HepG2 (cell line): ENCODE results near the gene EDEM3. TPM values are rescaled to one million over a fixed set of nuclear protein-coding genes. Genes with fewer than 3 reads are reported as not detected.

ENCODE experiments used
- ATAC-seq: fragments of 200-7000 bp; cut with Tn5 transposase; 3 replicates; pipeline ENCODE4 v1.9.1; 2020; ENCODE audit warnings: mild to moderate bottlenecking, moderate library complexity
- BruUV-seq: library from RNA; stranded (reverse); fragments of 400-500 nt; replicated peaks from 2 replicates; lab custom pipeline; 2021; lab: Mats Ljungman, UMichigan
- CTCF ChIA-PET: fragments of 300-600 bp; formaldehyde crosslinking; extraction: SDS; loops from one replicate; lab custom pipeline; 2021; ENCODE audit warnings: low total read pairs, inconsistent platforms, low intra/inter-chr PET ratio; lab: Yijun Ruan, JAX
- POLR2A ChIA-PET: fragments of 350-600 bp; sonication (Branson Sonifier 250); formaldehyde crosslinking; loops from one replicate; lab custom pipeline; 2020; ENCODE audit warnings: antibody characterized with exemption, inconsistent platforms; lab: Yijun Ruan, JAX
- DNase-seq: peaks from one replicate; pipeline ENCODE4 v3.0.0-alpha.2; 2015; ENCODE audit warnings: low spot score
- FAIRE-seq: peaks from 3 replicates; lab custom pipeline; 2011; peaks lifted over from hg19 to GRCh38; lab: Jason Lieb, UNC
- H2AFZ ChIP-seq: one replicate; pipeline ENCODE4 v1.6.1; 2011; ENCODE audit warnings: low read length, inconsistent platforms
- H3K27ac ChIP-seq: fragments of 300-600 bp; 3 replicates; pipeline ENCODE4 v1.8.0; 2011; ENCODE audit warnings: mixed run types, mild to moderate bottlenecking, mixed read lengths, low read length, inconsistent platforms; ENCODE audit not compliant: insufficient read depth; ENCODE audit errors: extremely low read length
- H3K27me3 ChIP-seq, 2 experiments: fragments of 200-600 bp in 1 of 2; 2 replicates in 1 of 2; 3 replicates in 1 of 2; pipeline versions ENCODE4 v1.6.0 to v1.8.0; 2011; ENCODE audit warnings: low read length in 2 of 2, mild to moderate bottlenecking in 2 of 2, moderate library complexity in 2 of 2, inconsistent platforms in 1 of 2; ENCODE audit not compliant: insufficient read depth in 2 of 2, control insufficient read depth in 1 of 2
- H3K36me3 ChIP-seq, 2 experiments: fragments of 200-600 bp in 1 of 2; replicated peaks in 1 of 2; 2 replicates in 1 of 2; 3 replicates in 1 of 2; pipeline versions ENCODE4 v1.5.1 to v1.8.0; 2011; ENCODE audit warnings: low read length in 2 of 2, inconsistent platforms in 1 of 2; ENCODE audit not compliant: insufficient read depth in 2 of 2, control insufficient read depth in 1 of 2
- H3K4me1 ChIP-seq: 2 replicates; pipeline ENCODE4 v1.5.1; 2012; ENCODE audit warnings: low read length, inconsistent platforms; ENCODE audit not compliant: insufficient read depth
- H3K4me2 ChIP-seq: 2 replicates; pipeline ENCODE4 v1.6.0; 2011; ENCODE audit warnings: low read depth, low read length, inconsistent platforms
- H3K4me3 ChIP-seq, 3 experiments: fragments of 200-600 bp in 1 of 3; sonication (generic), shearing (Covaris generic) in 1 of 3; replicated peaks in 1 of 3; 2 replicates each; pipeline ENCODE4 v1.5.1; 2011 to 2016; ENCODE audit warnings: low read length in 3 of 3, inconsistent platforms in 2 of 3, low read depth in 2 of 3, mild to moderate bottlenecking in 2 of 3, control low read depth in 1 of 3, mixed read lengths in 1 of 3; ENCODE audit not compliant: insufficient read depth in 1 of 3
- H3K79me2 ChIP-seq: one replicate; pipeline ENCODE4 v1.6.1; 2011; ENCODE audit warnings: low read length, inconsistent platforms; ENCODE audit not compliant: insufficient read depth
- H3K9ac ChIP-seq: 2 replicates; pipeline ENCODE4 v1.6.0; 2011; ENCODE audit warnings: mild to moderate bottlenecking, low read depth, low read length, inconsistent platforms; ENCODE audit not compliant: insufficient read depth
- H3K9me3 ChIP-seq: 2 replicates; pipeline ENCODE4 v1.5.1; 2012; ENCODE audit warnings: mild to moderate bottlenecking, low read length
- H4K20me1 ChIP-seq: 2 replicates; pipeline ENCODE4 v1.6.0; 2011; ENCODE audit warnings: inconsistent platforms, mild to moderate bottlenecking, low read length, moderate library complexity; ENCODE audit not compliant: insufficient read depth
- ATAD3A ChIP-seq: sonication (generic); formaldehyde crosslinking; IDR thresholded peaks from 2 replicates; pipeline ENCODE4 v1.4.0; 2020; ENCODE audit warnings: missing genetic modification reagents
- ATM ChIP-seq: fragments of 450-650 bp; IDR thresholded peaks from 2 replicates; pipeline ENCODE4 v1.7.1; 2017; ENCODE audit warnings: mild to moderate bottlenecking, borderline replicate concordance
- EP300 ChIP-seq, 3 experiments: sonication (generic) in 1 of 3; formaldehyde crosslinking in 1 of 3; IDR thresholded peaks; 2 replicates each; pipeline versions ENCODE4 v1.5.1 to v1.6.1; 2011 to 2020; ENCODE audit warnings: low read depth in 2 of 3, low read length in 2 of 3, borderline replicate concordance in 1 of 3, improper control_type of control experiment in 1 of 3, mild to moderate bottlenecking in 1 of 3, missing genetic modification reagents in 1 of 3, moderate library complexity in 1 of 3
- GABPA ChIP-seq, 2 experiments: IDR thresholded peaks; 2 replicates each; pipeline ENCODE4 v1.6.1; 2011 to 2016; ENCODE audit warnings: low read depth in 2 of 2, low read length in 1 of 2, missing biosample characterization in 1 of 2, missing genetic modification characterization in 1 of 2
- HHEX ChIP-seq: IDR thresholded peaks from 2 replicates; pipeline ENCODE4 v1.6.1; 2016; ENCODE audit warnings: control low read depth
- MATR3 ChIP-seq: sonication (generic); formaldehyde crosslinking; IDR thresholded peaks from 2 replicates; pipeline ENCODE4 v1.4.0; 2020; ENCODE audit warnings: missing genetic modification reagents
- MTA1 ChIP-seq: sonication (generic); formaldehyde crosslinking; IDR thresholded peaks from 2 replicates; pipeline ENCODE4 v1.4.0; 2020; ENCODE audit warnings: missing genetic modification reagents, mild to moderate bottlenecking, borderline replicate concordance
- NR2C2 ChIP-seq: sonication (generic); formaldehyde crosslinking; IDR thresholded peaks from 2 replicates; pipeline ENCODE4 v1.4.0; 2020; ENCODE audit warnings: missing genetic modification reagents, mild to moderate bottlenecking, moderate library complexity, borderline replicate concordance
- POLR2AphosphoS5 ChIP-seq: IDR thresholded peaks from 2 replicates; pipeline ENCODE4 v1.6.1; 2012; ENCODE audit warnings: low read depth, low read length
- SMC3 ChIP-seq: IDR thresholded peaks from 2 replicates; pipeline ENCODE4 v1.6.1; 2011; ENCODE audit warnings: low read length, improper control_type of control experiment
- SSRP1 ChIP-seq: IDR thresholded peaks from 2 replicates; pipeline ENCODE4 v1.6.1; 2016; ENCODE audit warnings: control low read depth
- U2AF2 ChIP-seq: fragments of 200-400 bp; formaldehyde crosslinking; IDR thresholded peaks from 2 replicates; pipeline ENCODE4 v1.6.1; 2017; ENCODE audit warnings: low read depth, mild to moderate bottlenecking, low read length
- ZMYM3 ChIP-seq: sonication (generic); formaldehyde crosslinking; IDR thresholded peaks from 2 replicates; pipeline ENCODE4 v1.5.1; 2020; ENCODE audit warnings: mild to moderate bottlenecking, missing genetic modification reagents
- ZNF138 ChIP-seq: sonication (generic); formaldehyde crosslinking; IDR thresholded peaks from 2 replicates; pipeline ENCODE4 v1.5.0; 2020; ENCODE audit warnings: mild to moderate bottlenecking, low read depth, missing genetic modification reagents
- ZNF331 ChIP-seq: sonication (generic); formaldehyde crosslinking; IDR thresholded peaks from 2 replicates; pipeline ENCODE4 v1.4.0; 2020; ENCODE audit warnings: missing genetic modification reagents
- ZNF432 ChIP-seq: sonication (generic); formaldehyde crosslinking; IDR thresholded peaks from 2 replicates; pipeline ENCODE4 v1.5.0; 2020; ENCODE audit warnings: missing genetic modification reagents, mild to moderate bottlenecking, borderline replicate concordance
- ZNF616 ChIP-seq: sonication (generic); formaldehyde crosslinking; IDR thresholded peaks from 2 replicates; pipeline ENCODE4 v1.5.0; 2020; ENCODE audit warnings: low read depth, mild to moderate bottlenecking, missing genetic modification reagents
- ZNF674 ChIP-seq: sonication (generic); formaldehyde crosslinking; IDR thresholded peaks from 2 replicates; pipeline ENCODE4 v1.5.0; 2020; ENCODE audit warnings: low read depth, mild to moderate bottlenecking, missing genetic modification reagents
- ZNF891 ChIP-seq: sonication (generic); formaldehyde crosslinking; IDR thresholded peaks from 2 replicates; pipeline ENCODE4 v1.5.0; 2020; ENCODE audit warnings: mild to moderate bottlenecking, missing genetic modification reagents
- ZSCAN9 ChIP-seq: IDR thresholded peaks from 2 replicates; pipeline ENCODE4 v1.6.1; 2016; ENCODE audit warnings: borderline replicate concordance
- WGBS: methylation state at CpG from one replicate; pipeline ENCODE4 v1.1.6; 2017; ENCODE audit warnings: low lambda C conversion rate; 5-methylcytosine and 5-hydroxymethylcytosine counted together
- in situ Hi-C: cut with HindIII; loops from 2 replicates; pipeline ENCODE4 v1.10.0; 2017; ENCODE audit warnings: low pct_unique_long_range_greater_than_20kb; ENCODE audit not compliant: extremely low pct_ligation_motif_present
- intact Hi-C: fragments of 100-400 bp; cut with micrococcal nuclease; formaldehyde crosslinking; loops from one replicate; pipeline ENCODE4 v1.10.0; 2022; ENCODE audit not compliant: unreplicated experiment
- polyA plus RNA-seq, 8 experiments: library from polyadenylated mRNA; depleted of rRNA in 3 of 8; stranded (reverse) in 7 of 8; unstranded in 1 of 8; fragments of >200 nt; fragmentation: Illumina TruSeq in 4 of 8; extraction: Trizol in 4 of 8; gene quantifications; 2 replicates each; pipeline versions ENCODE4 v1.2.1 to v1.2.3, GENCODE V29; 2011 to 2016; ENCODE audit warnings: low read depth in 4 of 8, missing spikeins in 1 of 8, mixed read lengths in 1 of 8; ENCODE audit not compliant: insufficient read depth in 1 of 8
- total RNA-seq, 5 experiments: library from RNA; depleted of rRNA; stranded (reverse); fragments of >200 nt; fragmentation: Illumina TruSeq; extraction: Trizol; gene quantifications; 2 replicates each; pipeline ENCODE4 v1.2.3, GENCODE V29; 2016; ENCODE audit warnings: low read depth in 1 of 5
- TF ChIP-seq, protein P1 (sequence below): sonication (generic); formaldehyde crosslinking; IDR thresholded peaks from 2 replicates; pipeline ENCODE4 v1.4.0; 2020; ENCODE audit warnings: mild to moderate bottlenecking, missing genetic modification reagents
- TF ChIP-seq, protein P2 (sequence below): IDR thresholded peaks from 2 replicates; pipeline ENCODE4 v1.6.1; 2016; ENCODE audit warnings: missing compliant biosample characterization, missing genetic modification reagents, borderline replicate concordance

Gene EDEM3
- total and polyA plus RNA-seq, 2 of the 13 experiments (the other 11 are each of a cell fraction or from before 2014, with no cell fraction given) = 13.1 to 18.2 TPM

DNA sequence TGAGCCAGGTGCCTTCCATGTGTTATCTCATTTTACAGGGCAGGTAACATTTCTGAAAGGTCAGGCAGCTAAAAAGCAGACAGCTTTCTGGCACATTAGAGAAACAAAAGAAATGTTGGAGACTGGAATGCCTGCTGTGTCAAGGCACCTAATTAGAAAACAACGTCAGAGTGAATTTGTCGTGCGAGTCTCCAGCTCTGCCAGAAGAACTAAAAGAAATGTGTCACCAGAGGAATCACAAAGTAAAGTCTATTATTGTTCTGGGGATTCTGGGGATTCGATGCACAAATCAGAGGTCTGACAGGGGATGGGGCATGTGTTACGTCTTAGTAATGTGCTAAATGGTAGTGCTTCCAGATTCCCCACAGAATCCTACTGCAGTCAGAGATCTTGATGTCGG, 89.3 kb downstream of the EDEM3 start (continued):
- TF ChIP-seq ATAD3A (CRISPR knock-in tag) = no peak
- no peak for TF ChIP-seq HHEX (CRISPR knock-in tag)
- no peak for TF ChIP-seq SMC3
- TF ChIP-seq, protein P1, sequence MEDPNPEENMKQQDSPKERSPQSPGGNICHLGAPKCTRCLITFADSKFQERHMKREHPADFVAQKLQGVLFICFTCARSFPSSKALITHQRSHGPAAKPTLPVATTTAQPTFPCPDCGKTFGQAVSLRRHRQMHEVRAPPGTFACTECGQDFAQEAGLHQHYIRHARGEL (CRISPR knock-in tag) = no peak

GRCh38 chr1:184664661-184665060, 90.0 kb downstream of the EDEM3 start:
- no peaks in the 10 kb centered on the region for H3K79me2 ChIP-seq
- H4K20me1 ChIP-seq = no peaks in the 10 kb centered on the region
- no peak for DNase-seq
- peak overlapping the region in 1 of 3 experiments; percentile 48; a peak in 1 of 6 replicates for H3K4me3 ChIP-seq
- no peaks in the 10 kb centered on the region; the same call in 1 of the 2 replicates for H3K4me1 ChIP-seq
- H2AFZ ChIP-seq = no peak overlapping the region
- H3K4me2 ChIP-seq = peak overlapping the region; percentile 66
- 56% methylated on average over 9 of the region's 15 CpGs for WGBS
- H3K9ac ChIP-seq = no peak overlapping the region
- no peaks in the 10 kb centered on the region for H3K9me3 ChIP-seq
- no peak overlapping the region for H3K27ac ChIP-seq
- no peak for FAIRE-seq
- no peaks in the 10 kb centered on the region for H3K36me3 ChIP-seq
- ATAC-seq = peak; percentile 38
- in situ Hi-C loops = loop anchor here (25.0 kb wide), 1 partner anchor 577 kb away; no protein-coding TSS in a partner anchor
- ChIA-PET POLR2A (no interaction called here), CTCF (no interaction called here)
- BruUV-seq = no TSS peak
- intact Hi-C loops = loop anchor here (1.0 kb wide), 1 partner anchor 589 kb away; no protein-coding TSS in a partner anchor
- peaks cover 0 to 11% of the 10 kb centered on the region in 2 experiments; a peak in 1 of 5 replicates for H3K27me3 ChIP-seq
- TF ChIP-seq ZNF138 (CRISPR knock-in tag) = no peak
- TF ChIP-seq ATM = no peak
- no peak for TF ChIP-seq ZNF891 (CRISPR knock-in tag)
- TF ChIP-seq NR2C2 (CRISPR knock-in tag) = peak; percentile 58; the same call in 1 of the 2 replicates
- TF ChIP-seq ZNF674 (CRISPR knock-in tag) = no peak
- no peak for TF ChIP-seq MATR3
- no peak for TF ChIP-seq U2AF2
- TF ChIP-seq SSRP1 (CRISPR knock-in tag) = no peak
- 0 out of 2 replicates have a peak, but pooled peaks have one; percentile 24 for TF ChIP-seq GABPA (IDR thresholded peaks at IDR 0.05; ENCODE audit: low read depth, low read length)
- no peak for TF ChIP-seq GABPA (CRISPR knock-in tag; IDR thresholded peaks at IDR 0.05; ENCODE audit: low read depth)
- TF ChIP-seq EP300 (IDR thresholded peaks at IDR 0.05; ENCODE audit: low read depth in 2 of 2, low read length in 2 of 2) = no peak
- no peak for TF ChIP-seq EP300 (CRISPR knock-in tag; IDR thresholded peaks at IDR 0.05; ENCODE audit: borderline replicate concordance)
- no peak for TF ChIP-seq ZNF616
- no peak for TF ChIP-seq ZNF331 (CRISPR knock-in tag)
- no peak for TF ChIP-seq ZNF432 (CRISPR knock-in tag)
- no peak for TF ChIP-seq MTA1 (CRISPR knock-in tag)
- TF ChIP-seq, protein P2, sequence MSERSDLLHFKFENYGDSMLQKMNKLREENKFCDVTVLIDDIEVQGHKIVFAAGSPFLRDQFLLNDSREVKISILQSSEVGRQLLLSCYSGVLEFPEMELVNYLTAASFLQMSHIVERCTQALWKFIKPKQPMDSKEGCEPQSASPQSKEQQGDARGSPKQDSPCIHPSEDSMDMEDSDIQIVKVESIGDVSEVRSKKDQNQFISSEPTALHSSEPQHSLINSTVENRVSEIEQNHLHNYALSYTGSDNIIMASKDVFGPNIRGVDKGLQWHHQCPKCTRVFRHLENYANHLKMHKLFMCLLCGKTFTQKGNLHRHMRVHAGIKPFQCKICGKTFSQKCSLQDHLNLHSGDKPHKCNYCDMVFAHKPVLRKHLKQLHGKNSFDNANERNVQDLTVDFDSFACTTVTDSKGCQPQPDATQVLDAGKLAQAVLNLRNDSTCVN (CRISPR knock-in tag) = no peak
- TF ChIP-seq ZSCAN9 (CRISPR knock-in tag) = no peak
- TF ChIP-seq POLR2AphosphoS5 = no peak
- TF ChIP-seq ZMYM3 (CRISPR knock-in tag) = no peak
